ENCODE data around the gene FPR2.

FPR2 gene

GRCh38 chr19:51797480-51797879 is 36.5 kb downstream of the FPR2 start:
- TF ChIP-seq CTCF (IDR thresholded peaks at IDR 0.05; ENCODE audit: low read depth, low read length, missing control alignments): no peak
- DNase-seq (ENCODE audit: extremely low read depth, low read depth): no peak
- no peak overlapping the region for H3K4me3 ChIP-seq (replicated peaks; ENCODE audit: low read depth, low read length)

DNA sequence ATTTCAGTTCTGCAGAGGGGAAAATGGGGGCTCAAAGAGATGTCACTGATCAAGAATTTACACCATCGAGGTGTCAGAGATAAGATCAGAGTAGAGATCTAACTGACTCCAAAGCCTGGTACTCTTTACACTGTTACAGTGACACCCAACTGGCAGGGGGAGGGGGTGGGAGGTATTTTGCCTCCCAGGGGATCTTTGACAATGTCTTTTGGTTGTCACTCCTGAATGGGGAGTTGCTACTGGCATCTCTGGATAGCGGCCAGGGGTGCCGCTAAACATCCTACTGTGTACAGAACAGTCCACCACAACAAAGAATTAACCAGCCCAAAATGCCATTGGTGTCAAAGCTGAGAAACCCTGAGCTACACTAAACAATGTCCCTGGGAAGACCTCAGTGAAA is 37.1 kb downstream of the FPR2 start:
- TF ChIP-seq CTCF (IDR thresholded peaks at IDR 0.05; ENCODE audit: low read depth, low read length, missing control alignments): no peak
- DNase-seq (ENCODE audit: extremely low read depth, low read depth): no peak
- no peak overlapping the region for H3K4me3 ChIP-seq (replicated peaks; ENCODE audit: low read depth, low read length)

- no peak for TF ChIP-seq CTCF (IDR thresholded peaks at IDR 0.05; ENCODE audit: low read depth, low read length, missing control alignments)
- H3K4me3 ChIP-seq (replicated peaks; ENCODE audit: low read depth, low read length): no peak overlapping the region
- DNase-seq (ENCODE audit: extremely low read depth, low read depth): peak; percentile 90
Observed at GRCh38 chr19:51799034-51799773, 38.2 kb downstream of the FPR2 start.

DNA sequence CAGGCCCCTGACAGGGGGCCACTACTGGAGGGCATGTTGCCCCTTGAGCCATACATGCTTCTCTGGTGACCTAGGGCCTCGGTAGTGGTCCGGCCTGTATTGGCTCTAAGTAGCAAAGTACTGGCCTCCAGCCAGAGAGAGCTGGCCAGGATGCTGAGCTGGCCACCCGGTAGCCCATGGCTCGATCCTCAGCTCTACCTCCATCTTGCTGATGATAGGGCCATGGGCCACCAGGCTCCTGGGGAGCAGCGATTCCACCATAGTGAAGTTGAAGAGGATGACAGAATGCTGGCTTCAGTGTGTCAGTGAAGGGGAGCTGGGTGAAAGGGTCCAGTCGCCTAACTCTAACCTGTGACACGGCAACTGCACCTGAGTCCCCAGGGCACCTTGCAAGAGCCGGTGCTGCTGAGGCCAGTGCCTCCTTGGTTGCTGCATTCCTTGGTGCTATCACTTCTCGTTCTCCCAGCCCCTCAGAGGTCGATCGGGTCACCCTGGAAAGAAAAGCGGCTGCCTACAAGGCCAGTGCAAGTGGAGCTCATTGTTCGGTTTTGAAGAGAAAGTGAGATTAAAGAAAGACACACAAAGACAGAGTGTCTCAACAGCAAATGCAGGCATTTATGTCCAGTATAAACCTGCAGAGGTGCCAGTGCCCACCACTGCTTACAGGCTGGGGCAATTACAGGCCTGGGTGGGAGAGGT is 38.9 kb downstream of the FPR2 start:
- no peak for TF ChIP-seq CTCF (IDR thresholded peaks at IDR 0.05; ENCODE audit: low read depth, low read length, missing control alignments)
- DNase-seq (ENCODE audit: extremely low read depth, low read depth): no peak
- no peak overlapping the region for H3K4me3 ChIP-seq (replicated peaks; ENCODE audit: low read depth, low read length)

- DNase-seq (ENCODE audit: extremely low read depth, low read depth): no peak
- no peak overlapping the region for H3K4me3 ChIP-seq (replicated peaks; ENCODE audit: low read depth, low read length)
- TF ChIP-seq CTCF (IDR thresholded peaks at IDR 0.05; ENCODE audit: low read depth, low read length, missing control alignments): no peak
Observed at GRCh38 chr19:51800473-51801244, 39.7 kb downstream of the FPR2 start.

GRCh38 chr19:51802775-51803174 is 41.8 kb downstream of the FPR2 start:
- DNase-seq (ENCODE audit: extremely low read depth, low read depth): no peak
- TF ChIP-seq CTCF (IDR thresholded peaks at IDR 0.05; ENCODE audit: low read depth, low read length, missing control alignments): no peak
- H3K4me3 ChIP-seq (replicated peaks; ENCODE audit: low read depth, low read length): no peak overlapping the region
